Loucy (cell line): ENCODE data around the gene CYP26B1.

Experiments used
- CTCF ChIP-seq: fragments of 200-600 bp; sonication (generic); conservative IDR thresholded peaks from 2 replicates; pipeline ENCODE4 v1.5.1; 2014; ENCODE audit warnings: mild to moderate bottlenecking, antibody characterized with exemption, low read length
- EZH2phosphoT487 ChIP-seq: fragments of 200-600 bp; IDR thresholded peaks from 2 replicates; pipeline ENCODE4 v1.6.1; 2018; ENCODE audit warnings: antibody characterized with exemption, mild to moderate bottlenecking, moderate library complexity, borderline replicate concordance

DNA sequence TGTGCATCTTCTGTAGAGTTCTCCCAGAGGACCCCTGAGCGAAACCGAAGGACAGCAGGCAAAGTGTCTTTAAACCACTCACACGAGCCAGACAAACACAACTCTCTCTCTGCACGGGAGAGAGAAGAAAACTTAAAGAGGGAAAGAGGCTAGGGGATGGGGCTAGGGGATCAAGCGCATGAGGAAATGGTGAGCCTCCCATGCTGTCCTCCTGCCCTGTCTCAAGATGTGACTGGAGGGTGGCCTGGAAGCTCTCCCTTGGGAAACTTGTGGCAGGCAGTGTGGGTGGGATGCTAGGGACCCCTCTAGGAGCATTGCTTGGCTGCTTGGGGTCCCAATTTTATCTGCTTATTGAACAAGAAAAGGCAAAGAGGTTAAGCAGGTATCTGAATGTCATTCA, 44.5 kb downstream of the CYP26B1 start:
- TF ChIP-seq CTCF (no peak), EZH2phosphoT487 (no peak)
